Activated naive CD4-positive, alpha-beta T cell treated with anti-CD3 and anti-CD28 coated beads, Interleukin-2, amount 10 ng/mL, durations not matched to agents 7 days and 5 days (primary cell): ENCODE measurements around the gene PINK1.
"Not testable (repeated sequence)": the region's sequence is repeated elsewhere in the genome, so short reads cannot be mapped to it uniquely, and the experiment has no call there.

ENCODE experiments used
- CTCF ChIA-PET: fragments of 350-600 bp; sonication (Branson Sonifier 250); formaldehyde crosslinking; loops from one replicate; lab custom pipeline; 2021; ENCODE audit warnings: antibody characterized with exemption; lab: Charles Lee
- DNase-seq: peaks from one replicate; pipeline ENCODE4 v3.0.0-alpha.2; 2020
- H3K27ac Mint-ChIP-seq: one replicate; pipeline ENCODE4 v1.8.0; 2021; ENCODE audit warnings: mild to moderate bottlenecking, moderate library complexity, mixed read lengths
- H3K27me3 Mint-ChIP-seq: one replicate; pipeline ENCODE4 v1.8.0; 2021; ENCODE audit warnings: mild to moderate bottlenecking, mixed read lengths
- H3K36me3 Mint-ChIP-seq: one replicate; pipeline ENCODE4 v1.8.0; 2021; ENCODE audit warnings: mixed read lengths
- H3K4me1 Mint-ChIP-seq: one replicate; pipeline ENCODE4 v1.8.0; 2021; ENCODE audit warnings: mixed read lengths
- H3K4me3 Mint-ChIP-seq: one replicate; pipeline ENCODE4 v1.8.0; 2021; ENCODE audit warnings: mild to moderate bottlenecking, moderate library complexity, mixed read lengths
- H3K9me3 Mint-ChIP-seq: one replicate; pipeline ENCODE4 v1.8.0; 2021; ENCODE audit warnings: mixed read lengths

The PINK1 gene

GRCh38 chr1:20662110-20662475 is 28.8 kb downstream of the PINK1 start:
- CTCF ChIA-PET: interaction anchor here (1.2 kb wide), 1 partner anchor 20 kb away, joined by 3 read pairs; no protein-coding TSS in a partner anchor
- peaks cover 27% of the 10 kb centered on the region for H3K36me3 Mint-ChIP-seq
- H3K27me3 Mint-ChIP-seq: peaks cover 3% of the 10 kb centered on the region
- H3K27ac Mint-ChIP-seq: peak overlapping the region; percentile 97
- no peaks in the 10 kb centered on the region for H3K9me3 Mint-ChIP-seq
- no peak for DNase-seq
- H3K4me3 Mint-ChIP-seq: peak overlapping the region; percentile 100
- peaks cover 53% of the 10 kb centered on the region for H3K4me1 Mint-ChIP-seq

- H3K27me3 Mint-ChIP-seq: peaks cover 3% of the 10 kb centered on the region
- DNase-seq: no peak
- H3K27ac Mint-ChIP-seq: no peak overlapping the region
- CTCF ChIA-PET: interaction anchor here (0.9 to 1.0 kb wide), 2 partner anchors 29 to 31 kb away, joined by 3 read pairs; no protein-coding TSS in a partner anchor
- no peak overlapping the region for H3K4me3 Mint-ChIP-seq
- no peaks in the 10 kb centered on the region for H3K9me3 Mint-ChIP-seq
- peaks cover 20% of the 10 kb centered on the region for H3K36me3 Mint-ChIP-seq
- H3K4me1 Mint-ChIP-seq: peaks cover 45% of the 10 kb centered on the region
Observed at GRCh38 chr1:20663365-20663764, 30.1 kb downstream of the PINK1 start.

- DNase-seq: no peak
- Mint-ChIP-seq H3K36me3 (peaks cover 17% of the 10 kb centered on the region), H3K27me3 (peaks cover 3% of the 10 kb centered on the region), H3K27ac (no peak overlapping the region), H3K4me3 (no peak overlapping the region), H3K9me3 (no peaks in the 10 kb centered on the region), H3K4me1 (peaks cover 39% of the 10 kb centered on the region)
- CTCF ChIA-PET: interaction anchor here (0.9 to 1.1 kb wide), 4 partner anchors 30 to 89 kb away, joined by 3 read pairs; no protein-coding TSS in a partner anchor
Observed at GRCh38 chr1:20663969-20664715, 30.9 kb downstream of the PINK1 start.

GRCh38 chr1:20665726-20666125 is 32.5 kb downstream of the PINK1 start:
- Mint-ChIP-seq H3K4me3 (no peak overlapping the region), H3K4me1 (peaks cover 23% of the 10 kb centered on the region), H3K27ac (no peak overlapping the region), H3K27me3 (peaks cover 13% of the 10 kb centered on the region), H3K9me3 (no peaks in the 10 kb centered on the region), H3K36me3 (peaks cover 2% of the 10 kb centered on the region)
- CTCF ChIA-PET: no interaction called here
- DNase-seq: no peak

GRCh38 chr1:20666146-20666545 is 32.9 kb downstream of the PINK1 start:
- no peak for DNase-seq
- CTCF ChIA-PET: no interaction called here
- peaks cover 22% of the 10 kb centered on the region for H3K4me1 Mint-ChIP-seq
- peaks cover 18% of the 10 kb centered on the region for H3K27me3 Mint-ChIP-seq
- H3K36me3 Mint-ChIP-seq: peaks cover under 1% of the 10 kb centered on the region
- no peaks in the 10 kb centered on the region for H3K9me3 Mint-ChIP-seq
- H3K27ac Mint-ChIP-seq: no peak overlapping the region
- no peak overlapping the region for H3K4me3 Mint-ChIP-seq

- H3K27ac Mint-ChIP-seq: no peak overlapping the region
- H3K36me3 Mint-ChIP-seq: no peaks in the 10 kb centered on the region
- H3K4me1 Mint-ChIP-seq: peaks cover 19% of the 10 kb centered on the region
- H3K4me3 Mint-ChIP-seq: no peak overlapping the region
- DNase-seq: peak; percentile 46
- H3K9me3 Mint-ChIP-seq: no peaks in the 10 kb centered on the region
- CTCF ChIA-PET: no interaction called here
- peaks cover 24% of the 10 kb centered on the region for H3K27me3 Mint-ChIP-seq
Observed at GRCh38 chr1:20666804-20667203, 33.5 kb downstream of the PINK1 start.

- H3K36me3 Mint-ChIP-seq: no peaks in the 10 kb centered on the region
Observed at GRCh38 chr1:20668581-20668980, 35.3 kb downstream of the PINK1 start.

GRCh38 chr1:20670936-20671335 is 37.7 kb downstream of the PINK1 start:
- no peak for DNase-seq
- no peak overlapping the region for H3K27ac Mint-ChIP-seq
- CTCF ChIA-PET: no interaction called here
- H3K9me3 Mint-ChIP-seq: no peaks in the 10 kb centered on the region
- no peaks in the 10 kb centered on the region for H3K36me3 Mint-ChIP-seq
- H3K4me3 Mint-ChIP-seq: no peak overlapping the region
- H3K27me3 Mint-ChIP-seq: peaks cover 62% of the 10 kb centered on the region
- peaks cover 5% of the 10 kb centered on the region for H3K4me1 Mint-ChIP-seq

More at GRCh38 chr1:20668581-20668980, 35.3 kb downstream of the PINK1 start:
- Mint-ChIP-seq H3K27ac (no peak overlapping the region), H3K9me3 (no peaks in the 10 kb centered on the region), H3K4me1 (peaks cover 9% of the 10 kb centered on the region), H3K4me3 (no peak overlapping the region), H3K27me3 (peaks cover 42% of the 10 kb centered on the region)
- CTCF ChIA-PET: interaction anchor here (0.7 kb wide), 1 partner anchor 319 kb away, joined by 3 read pairs; no protein-coding TSS in a partner anchor
- DNase-seq: no peak

GRCh38 chr1:20672265-20672632 is 39.0 kb downstream of the PINK1 start:
- Mint-ChIP-seq H3K36me3 (no peaks in the 10 kb centered on the region), H3K27me3 (peaks cover 73% of the 10 kb centered on the region), H3K4me1 (peaks cover 1% of the 10 kb centered on the region), H3K27ac (no peak overlapping the region), H3K4me3 (no peak overlapping the region), H3K9me3 (peaks cover 2% of the 10 kb centered on the region)
- CTCF ChIA-PET: no interaction called here
- no peak for DNase-seq

- CTCF ChIA-PET: interaction anchor here (0.6 kb wide), 1 partner anchor 863 kb away, joined by 4 read pairs; no protein-coding TSS in a partner anchor
- Mint-ChIP-seq H3K4me1 (peaks cover 10% of the 10 kb centered on the region), H3K9me3 (peaks cover 12% of the 10 kb centered on the region), H3K27me3 (peaks cover 83% of the 10 kb centered on the region)
- not testable (repeated sequence) for H3K27ac Mint-ChIP-seq, DNase-seq, H3K36me3 Mint-ChIP-seq, H3K4me3 Mint-ChIP-seq
Observed at GRCh38 chr1:20673626-20674025, 40.4 kb downstream of the PINK1 start.

GRCh38 chr1:20678599-20678998 is 45.3 kb downstream of the PINK1 start:
- CTCF ChIA-PET: no interaction called here
- no peak overlapping the region for H3K27ac Mint-ChIP-seq
- peaks cover 22% of the 10 kb centered on the region for H3K4me1 Mint-ChIP-seq
- peak; percentile 65 for DNase-seq
- H3K9me3 Mint-ChIP-seq: peaks cover 12% of the 10 kb centered on the region
- H3K4me3 Mint-ChIP-seq: peak overlapping the region; percentile 1
- peaks cover 94% of the 10 kb centered on the region for H3K27me3 Mint-ChIP-seq
- peaks cover 1% of the 10 kb centered on the region for H3K36me3 Mint-ChIP-seq

GRCh38 chr1:20680269-20680668 is 47.0 kb downstream of the PINK1 start:
- CTCF ChIA-PET: no interaction called here
- DNase-seq: no peak
- Mint-ChIP-seq H3K4me3 (no peak overlapping the region), H3K27me3 (peaks cover 94% of the 10 kb centered on the region), H3K9me3 (peaks cover 12% of the 10 kb centered on the region), H3K27ac (no peak overlapping the region), H3K36me3 (peaks cover 1% of the 10 kb centered on the region), H3K4me1 (peaks cover 22% of the 10 kb centered on the region)

- no peak overlapping the region for H3K27ac Mint-ChIP-seq
- DNase-seq: no peak
- H3K27me3 Mint-ChIP-seq: peaks cover 97% of the 10 kb centered on the region
- H3K4me1 Mint-ChIP-seq: peaks cover 22% of the 10 kb centered on the region
- peaks cover 1% of the 10 kb centered on the region for H3K36me3 Mint-ChIP-seq
- CTCF ChIA-PET: interaction anchor here (1.1 kb wide), 1 partner anchor 20 kb away, joined by 3 read pairs; the partner anchor contains the start of gene DDOST
- H3K4me3 Mint-ChIP-seq: no peak overlapping the region
- H3K9me3 Mint-ChIP-seq: peaks cover 12% of the 10 kb centered on the region
Observed at GRCh38 chr1:20681999-20682398, 48.7 kb downstream of the PINK1 start.

GRCh38 chr1:20682571-20683236 is 49.4 kb downstream of the PINK1 start:
- H3K27me3 Mint-ChIP-seq: peaks cover 96% of the 10 kb centered on the region
- H3K4me1 Mint-ChIP-seq: peaks cover 20% of the 10 kb centered on the region
- peaks cover 1% of the 10 kb centered on the region for H3K36me3 Mint-ChIP-seq
- H3K9me3 Mint-ChIP-seq: peaks cover 7% of the 10 kb centered on the region
- CTCF ChIA-PET: interaction anchor here (1.1 kb wide), 1 partner anchor 21 kb away, joined by 3 read pairs; the partner anchor contains the start of gene DDOST
- no peak overlapping the region for H3K27ac Mint-ChIP-seq
- DNase-seq: no peak
- H3K4me3 Mint-ChIP-seq: no peak overlapping the region
